GM21717 (cell line): ENCODE results near the gene SKA2.
A peak's percentile ranks its signal among the peaks of the same experiment; 100 is the strongest.
"Not testable (repeated sequence)": the region's sequence is repeated elsewhere in the genome, so short reads cannot be mapped to it uniquely, and the experiment has no call there.

Experiments
- ATAC-seq: cut with Tn5 transposase; IDR thresholded peaks from one replicate; pipeline ENCODE4 v1.9.1; 2021; ENCODE audit warnings: mild to moderate bottlenecking, moderate library complexity; ENCODE audit not compliant: unreplicated experiment

Gene SKA2

GRCh38 chr17:59105852-59106462 lies 49.0 kb downstream of the SKA2 start:
- peak; percentile 36 for ATAC-seq

- no peak for ATAC-seq
Observed at GRCh38 chr17:59101178-59101577, 53.8 kb downstream of the SKA2 start.

GRCh38 chr17:59097876-59098275 lies 57.1 kb downstream of the SKA2 start:
- ATAC-seq, result no peak

- no peak for ATAC-seq
Observed at GRCh38 chr17:59094861-59095530, 60.0 kb downstream of the SKA2 start.

GRCh38 chr17:59093702-59094231 lies 61.2 kb downstream of the SKA2 start:
- ATAC-seq, result no peak

GRCh38 chr17:59093145-59093701 lies 61.8 kb downstream of the SKA2 start:
- no peak for ATAC-seq

GRCh38 chr17:59090593-59090992 lies 64.4 kb downstream of the SKA2 start:
- not testable (repeated sequence) for ATAC-seq

- no peak for ATAC-seq
Observed at GRCh38 chr17:59084154-59084553, 70.8 kb downstream of the SKA2 start.

- no peak for ATAC-seq
Observed at GRCh38 chr17:59074494-59074893, 80.5 kb downstream of the SKA2 start.

- ATAC-seq, result no peak
Observed at GRCh38 chr17:59073972-59074371, 81.0 kb downstream of the SKA2 start.

- no peak for ATAC-seq
Observed at GRCh38 chr17:59069856-59070255, 85.1 kb downstream of the SKA2 start.

GRCh38 chr17:59067756-59068155 lies 87.2 kb downstream of the SKA2 start:
- ATAC-seq, result no peak

GRCh38 chr17:59067340-59067739 lies 87.6 kb downstream of the SKA2 start:
- ATAC-seq, result no peak

GRCh38 chr17:59062509-59062908 lies 92.5 kb downstream of the SKA2 start:
- ATAC-seq, result no peak
